ENCODE measurements around the gene GIGYF1.
"Not testable (repeated sequence)": the region's sequence is repeated elsewhere in the genome, so short reads cannot be mapped to it uniquely, and the experiment has no call there.

GIGYF1 gene

DNA sequence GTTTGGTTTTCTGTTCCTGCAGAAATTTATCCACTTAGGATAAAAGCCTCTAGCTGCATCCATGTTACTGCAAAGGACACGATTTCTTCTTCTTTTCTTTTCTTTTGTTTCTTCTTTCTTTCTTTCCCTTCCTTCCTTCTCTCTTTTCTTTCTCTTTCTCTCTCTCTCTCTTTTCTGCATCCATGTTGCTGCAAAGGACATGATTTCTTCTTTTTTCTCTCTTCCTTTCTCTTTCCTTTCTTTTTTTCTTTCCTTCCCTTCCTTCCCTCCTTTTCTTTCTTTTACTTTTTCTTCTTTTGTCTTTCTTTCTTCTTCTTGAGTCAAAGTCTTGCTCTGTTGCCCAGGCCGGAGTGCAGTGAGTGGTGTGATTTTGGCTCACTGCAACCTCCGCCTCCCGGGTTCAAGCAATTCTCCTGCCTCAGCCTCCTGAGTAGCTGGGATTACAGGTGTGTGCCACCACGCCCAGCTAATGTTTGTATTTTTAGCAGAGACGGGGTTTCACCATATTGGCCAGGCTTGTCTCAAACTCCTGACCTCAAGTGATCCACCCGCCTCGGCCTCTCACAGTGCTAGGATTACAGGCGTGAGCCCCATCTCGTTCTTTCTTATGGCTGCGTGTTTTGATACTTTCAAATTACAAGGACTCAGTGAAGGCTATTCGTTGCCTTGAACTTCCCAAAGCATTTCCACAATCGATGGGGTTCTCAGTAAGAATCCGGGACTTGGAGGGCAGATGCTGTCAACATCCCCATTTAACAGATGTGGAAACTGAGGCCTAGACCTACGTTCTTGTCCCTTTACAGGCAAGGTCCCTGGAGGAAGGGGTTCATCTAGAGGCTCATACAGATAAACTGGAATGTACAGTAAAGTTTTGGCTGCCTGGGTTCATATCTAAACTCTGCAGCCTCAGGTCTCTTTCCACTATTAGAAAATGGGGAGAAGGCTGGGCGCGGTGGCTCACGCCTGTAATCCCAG, 22.4 kb downstream of the GIGYF1 start:
- H3K4me1 ChIP-seq (ENCODE audit: control insufficient read depth, insufficient read depth, low read length), result no peaks in the 10 kb centered on the region
- H3K36me3 ChIP-seq (ENCODE audit: control insufficient read depth, insufficient read depth, low read length), result no peaks in the 10 kb centered on the region
- H3K9me3 ChIP-seq (ENCODE audit: control insufficient read depth, low read length), result no peaks in the 10 kb centered on the region
- peaks cover 28% of the 10 kb centered on the region for H3K27me3 ChIP-seq (ENCODE audit: control insufficient read depth, insufficient read depth, low read length, poor library complexity, severe bottlenecking)
- no peak overlapping the region for H3K27ac ChIP-seq (ENCODE audit: insufficient read depth, low read depth, low read length, poor library complexity, severe bottlenecking)
- WGBS, 2 experiments, result 92 to 93% methylated on average over 18 of the region's 18 CpGs
- no peak overlapping the region for H3K4me3 ChIP-seq (ENCODE audit: insufficient read depth, low read depth, low read length)

DNA sequence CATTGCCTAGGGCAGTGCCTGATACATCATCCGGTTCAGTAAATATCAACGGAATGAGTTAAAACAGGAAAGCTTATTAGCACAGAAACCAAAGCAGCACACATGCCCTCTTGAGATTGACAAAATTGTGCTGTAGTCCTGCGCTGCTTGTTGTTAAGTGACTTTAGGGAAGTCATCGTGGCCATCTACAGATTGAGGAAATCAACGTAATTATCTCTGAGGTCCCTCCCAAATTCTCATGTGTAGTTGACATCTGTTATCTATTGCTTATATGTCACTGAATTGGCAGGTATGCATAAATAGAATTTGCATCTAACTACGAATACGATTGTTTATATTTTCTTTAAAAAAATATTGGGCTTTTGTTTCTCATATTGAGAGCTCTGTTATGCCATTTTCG, 24.0 kb downstream of the GIGYF1 start:
- Histone ChIP-seq H3K27me3 (ENCODE audit: control insufficient read depth, insufficient read depth, low read length, poor library complexity, severe bottlenecking) (peaks cover 28% of the 10 kb centered on the region), H3K4me3 (ENCODE audit: insufficient read depth, low read depth, low read length) (no peak overlapping the region), H3K27ac (ENCODE audit: insufficient read depth, low read depth, low read length, poor library complexity, severe bottlenecking) (no peak overlapping the region), H3K36me3 (ENCODE audit: control insufficient read depth, insufficient read depth, low read length) (no peaks in the 10 kb centered on the region), H3K9me3 (ENCODE audit: control insufficient read depth, low read length) (no peaks in the 10 kb centered on the region), H3K4me1 (ENCODE audit: control insufficient read depth, insufficient read depth, low read length) (no peaks in the 10 kb centered on the region)
- WGBS, 2 experiments, result 90% methylated on average over 8 of the region's 8 CpGs

DNA sequence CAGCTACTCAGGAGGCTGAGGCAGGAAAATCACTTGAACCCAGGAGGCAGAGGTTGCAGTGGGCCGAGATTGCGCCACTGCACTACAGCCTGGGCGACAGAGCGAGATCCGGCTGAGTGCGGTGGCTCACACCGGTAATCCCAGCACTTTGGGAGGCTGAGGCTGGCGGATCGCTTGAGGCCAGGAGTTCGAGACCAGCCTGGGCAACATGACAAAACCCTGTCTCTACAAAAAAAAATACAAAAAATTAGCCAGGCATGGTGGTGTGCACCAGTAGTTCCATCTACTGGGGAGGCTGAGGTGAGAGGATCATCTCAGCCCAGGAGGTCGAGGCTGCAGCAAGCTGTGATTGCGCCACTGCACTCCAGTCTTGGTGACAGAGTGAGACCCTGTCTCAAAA, 24.9 kb downstream of the GIGYF1 start:
- H3K27me3 ChIP-seq (ENCODE audit: control insufficient read depth, insufficient read depth, low read length, poor library complexity, severe bottlenecking), result peaks cover 28% of the 10 kb centered on the region
- 91 to 93% methylated on average over 12 of the region's 12 CpGs for WGBS, 2 experiments
- H3K36me3 ChIP-seq (ENCODE audit: control insufficient read depth, insufficient read depth, low read length); H3K9me3 ChIP-seq (ENCODE audit: control insufficient read depth, low read length); H3K4me3 ChIP-seq (ENCODE audit: insufficient read depth, low read depth, low read length); H3K4me1 ChIP-seq (ENCODE audit: control insufficient read depth, insufficient read depth, low read length); H3K27ac ChIP-seq (ENCODE audit: insufficient read depth, low read depth, low read length, poor library complexity, severe bottlenecking): not testable (repeated sequence)

DNA sequence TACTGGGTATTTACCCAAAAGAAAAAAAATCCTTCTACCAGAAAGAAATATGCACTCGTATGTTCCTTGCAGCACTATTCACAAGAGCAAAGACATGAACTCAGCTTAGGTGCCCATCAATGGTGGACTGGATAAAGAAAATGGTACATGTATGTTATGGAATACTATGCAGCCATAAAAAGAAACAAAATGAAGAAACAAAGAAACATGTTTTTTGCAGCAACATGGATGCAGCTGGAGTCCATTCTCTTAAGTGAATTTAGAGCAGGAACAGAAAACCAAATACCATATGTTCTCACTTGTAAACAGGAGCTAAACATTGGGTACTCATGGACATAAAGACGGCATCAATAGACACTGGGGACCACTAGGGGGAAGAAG, 26.0 kb downstream of the GIGYF1 start:
- Histone ChIP-seq H3K9me3 (ENCODE audit: control insufficient read depth, low read length) (no peaks in the 10 kb centered on the region), H3K4me1 (ENCODE audit: control insufficient read depth, insufficient read depth, low read length) (no peaks in the 10 kb centered on the region), H3K27me3 (ENCODE audit: control insufficient read depth, insufficient read depth, low read length, poor library complexity, severe bottlenecking) (peaks cover 27% of the 10 kb centered on the region), H3K27ac (ENCODE audit: insufficient read depth, low read depth, low read length, poor library complexity, severe bottlenecking) (no peak overlapping the region), H3K4me3 (ENCODE audit: insufficient read depth, low read depth, low read length) (no peak overlapping the region), H3K36me3 (ENCODE audit: control insufficient read depth, insufficient read depth, low read length) (no peaks in the 10 kb centered on the region)
- WGBS, 2 experiments, result 92 to 98% methylated on average over 2 of the region's 2 CpGs

- no peaks in the 10 kb centered on the region for H3K4me1 ChIP-seq (ENCODE audit: control insufficient read depth, insufficient read depth, low read length)
- no peaks in the 10 kb centered on the region for H3K36me3 ChIP-seq (ENCODE audit: control insufficient read depth, insufficient read depth, low read length)
- 86 to 88% methylated on average over 16 of the region's 16 CpGs for WGBS, 2 experiments
Observed at GRCh38 chr7:100667331-100668068, 26.6 kb downstream of the GIGYF1 start.

GRCh38 chr7:100665168-100665726, 28.8 kb downstream of the GIGYF1 start:
- no peaks in the 10 kb centered on the region for H3K27me3 ChIP-seq (ENCODE audit: control insufficient read depth, insufficient read depth, low read length, poor library complexity, severe bottlenecking)
- H3K4me3 ChIP-seq (ENCODE audit: insufficient read depth, low read depth, low read length), result no peak overlapping the region
- H3K27ac ChIP-seq (ENCODE audit: insufficient read depth, low read depth, low read length, poor library complexity, severe bottlenecking), result no peak overlapping the region
- H3K4me1 ChIP-seq (ENCODE audit: control insufficient read depth, insufficient read depth, low read length), result no peaks in the 10 kb centered on the region
- no peaks in the 10 kb centered on the region for H3K9me3 ChIP-seq (ENCODE audit: control insufficient read depth, low read length)
- H3K36me3 ChIP-seq (ENCODE audit: control insufficient read depth, insufficient read depth, low read length), result no peaks in the 10 kb centered on the region
- 93 to 95% methylated on average over 5 of the region's 5 CpGs for WGBS, 2 experiments

More at GRCh38 chr7:100667331-100668068, 26.6 kb downstream of the GIGYF1 start:
- Histone ChIP-seq H3K4me3 (ENCODE audit: insufficient read depth, low read depth, low read length) (no peak overlapping the region), H3K9me3 (ENCODE audit: control insufficient read depth, low read length) (no peaks in the 10 kb centered on the region), H3K27ac (ENCODE audit: insufficient read depth, low read depth, low read length, poor library complexity, severe bottlenecking) (no peak overlapping the region), H3K27me3 (ENCODE audit: control insufficient read depth, insufficient read depth, low read length, poor library complexity, severe bottlenecking) (peaks cover 22% of the 10 kb centered on the region)

DNA sequence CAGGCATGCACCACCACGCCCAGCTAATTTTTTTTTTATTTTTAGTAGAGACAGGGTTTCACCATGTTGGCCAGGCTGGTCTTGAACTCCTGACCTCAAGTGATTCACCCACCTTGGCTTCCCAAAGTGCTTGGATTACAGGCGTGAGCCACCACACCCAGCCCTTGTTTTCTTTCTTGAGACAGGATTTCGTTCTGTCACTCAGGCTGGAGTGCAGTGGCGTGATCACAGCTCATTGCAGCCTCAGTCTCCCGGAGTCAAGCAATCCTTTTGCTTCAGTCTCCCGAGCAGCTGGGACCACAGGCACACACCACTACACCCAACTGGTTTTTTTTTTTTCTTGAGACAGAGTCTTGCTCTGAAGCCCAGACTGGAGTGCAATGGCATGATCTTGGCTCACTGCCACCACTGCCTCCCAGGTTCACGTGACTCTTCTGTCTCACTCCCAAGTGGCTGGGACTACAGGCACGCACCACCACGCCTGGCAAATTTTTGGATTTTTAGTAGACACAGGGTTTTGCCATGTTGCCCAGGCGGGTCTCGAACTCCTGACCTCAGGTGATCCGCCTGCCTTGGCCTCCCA, 31.8 kb downstream of the GIGYF1 start:
- not testable (repeated sequence) for H3K4me1 ChIP-seq (ENCODE audit: control insufficient read depth, insufficient read depth, low read length); H3K4me3 ChIP-seq (ENCODE audit: insufficient read depth, low read depth, low read length); H3K27me3 ChIP-seq (ENCODE audit: control insufficient read depth, insufficient read depth, low read length, poor library complexity, severe bottlenecking); H3K36me3 ChIP-seq (ENCODE audit: control insufficient read depth, insufficient read depth, low read length); H3K9me3 ChIP-seq (ENCODE audit: control insufficient read depth, low read length); H3K27ac ChIP-seq (ENCODE audit: insufficient read depth, low read depth, low read length, poor library complexity, severe bottlenecking)
- WGBS, 2 experiments, result 89 to 91% methylated on average over 12 of the region's 12 CpGs

- WGBS, 2 experiments, result 12% methylated on average over 63 of the region's 63 CpGs
- no peak within 1 kb of the TSS for H3K27ac ChIP-seq (ENCODE audit: insufficient read depth, low read depth, low read length, poor library complexity, severe bottlenecking)
Observed at GRCh38 chr7:100655908-100656674, 38.0 kb downstream of the GIGYF1 start, which contains the start of gene ACTL6B. Gene ACTL6B (minus strand): TSS chr7:100656448. CDS start chr7:100656354, 94 bp downstream.

GRCh38 chr7:100654908-100655831, 38.9 kb downstream of the GIGYF1 start:
- Histone ChIP-seq H3K27me3 (ENCODE audit: control insufficient read depth, insufficient read depth, low read length, poor library complexity, severe bottlenecking) (peaks cover 32% of the 10 kb centered on the region), H3K9me3 (ENCODE audit: control insufficient read depth, low read length) (no peaks in the 10 kb centered on the region), H3K4me3 (ENCODE audit: insufficient read depth, low read depth, low read length) (no peak overlapping the region), H3K36me3 (ENCODE audit: control insufficient read depth, insufficient read depth, low read length) (no peaks in the 10 kb centered on the region), H3K4me1 (ENCODE audit: control insufficient read depth, insufficient read depth, low read length) (no peaks in the 10 kb centered on the region), H3K27ac (ENCODE audit: insufficient read depth, low read depth, low read length, poor library complexity, severe bottlenecking) (no peak overlapping the region)
- WGBS, 2 experiments, result 62 to 67% methylated on average over 22 to 23 of the region's 25 CpGs

More at GRCh38 chr7:100655908-100656674, 38.0 kb downstream of the GIGYF1 start, which contains the start of gene ACTL6B:
- Histone ChIP-seq H3K4me3 (ENCODE audit: insufficient read depth, low read depth, low read length) (no peak within 1 kb of the TSS), H3K9me3 (ENCODE audit: control insufficient read depth, low read length) (no peaks in the 10 kb centered on the region), H3K4me1 (ENCODE audit: control insufficient read depth, insufficient read depth, low read length) (no peaks in the 10 kb centered on the region), H3K27me3 (ENCODE audit: control insufficient read depth, insufficient read depth, low read length, poor library complexity, severe bottlenecking) (peaks cover 32% of the 10 kb centered on the region), H3K36me3 (ENCODE audit: control insufficient read depth, insufficient read depth, low read length) (no peaks in the 10 kb centered on the region)
